ENCODE results near the gene DPYSL5. TPM values are rescaled to one million over a fixed set of nuclear protein-coding genes. Genes with fewer than 3 reads are reported as not detected.

Gene DPYSL5
- polyA plus RNA-seq, 3 donors, result not detected

DNA sequence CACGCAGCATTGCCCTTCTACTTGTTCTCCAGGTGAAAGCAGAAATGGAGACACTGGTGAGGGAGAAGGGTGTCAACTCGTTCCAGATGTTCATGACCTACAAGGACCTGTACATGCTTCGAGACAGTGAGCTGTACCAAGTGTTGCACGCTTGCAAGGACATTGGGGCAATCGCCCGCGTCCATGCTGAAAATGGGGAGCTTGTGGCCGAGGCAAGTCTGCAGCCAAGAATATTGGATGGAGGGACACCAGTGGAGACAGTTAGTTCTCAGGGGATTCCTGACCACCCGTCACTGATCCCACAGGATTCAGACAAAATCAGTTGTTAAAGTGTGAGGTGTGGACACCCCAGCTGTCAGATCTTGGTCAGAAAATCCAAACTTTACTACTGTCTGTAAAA is 79.3 kb downstream of the DPYSL5 start:
- peaks cover 0 to 5% of the 10 kb centered on the region in 2 donors for H3K4me1 ChIP-seq (ENCODE audit: control insufficient read depth in 1 of 2, insufficient read depth in 2 of 2, low read length in 2 of 2)
- H3K9me3 ChIP-seq (replicated peaks in 1 of 2; ENCODE audit: control insufficient read depth in 1 of 2, insufficient read depth in 1 of 2, low read length in 2 of 2), result no peaks in the 10 kb centered on the region
- DNase-seq, result no peak
- H3K9me3 Mint-ChIP-seq, result peaks cover 0 to 3% (median 0%) of the 10 kb centered on the region in 7 donors
- H3K4me1 Mint-ChIP-seq, result peaks cover 8% of the 10 kb centered on the region
- H3K79me2 ChIP-seq (ENCODE audit: insufficient read depth, low read length), result no peaks in the 10 kb centered on the region
- no peaks in the 10 kb centered on the region for H3K36me3 Mint-ChIP-seq
- 97% methylated on average over 7 of the region's 9 CpGs for WGBS (ENCODE audit: insufficient coverage)
- no peak overlapping the region for H2AFZ ChIP-seq (ENCODE audit: insufficient read depth, low read depth, low read length, poor library complexity, severe bottlenecking)
- no peak overlapping the region for H3K4me3 Mint-ChIP-seq
- H3K27ac Mint-ChIP-seq, result no peak overlapping the region
- H3K27ac ChIP-seq (ENCODE audit: low read depth in 1 of 2, low read length in 2 of 2), result no peak overlapping the region
- H3K27me3 Mint-ChIP-seq (ENCODE audit: low read depth in 3 of 3), result peaks cover 2 to 11% (median 10%) of the 10 kb centered on the region in 3 donors
- H3K36me3 ChIP-seq (replicated peaks in 1 of 2; ENCODE audit: control insufficient read depth in 1 of 2, insufficient read depth in 2 of 2, low read length in 2 of 2), result no peaks in the 10 kb centered on the region
- no peak overlapping the region for H3K9ac ChIP-seq (ENCODE audit: insufficient read depth, low read length, poor library complexity, severe bottlenecking)
- H3K27me3 ChIP-seq (ENCODE audit: control insufficient read depth in 2 of 2, insufficient read depth in 2 of 2, low read length in 2 of 2), result no peaks in the 10 kb centered on the region
- H3K4me3 ChIP-seq (replicated peaks in 1 of 3; ENCODE audit: low read depth in 2 of 3, low read length in 3 of 3), result no peak overlapping the region
- intact Hi-C loops (cut with micrococcal nuclease), result no loop called here
- H4K20me1 ChIP-seq (ENCODE audit: insufficient read depth, low read length), result no peaks in the 10 kb centered on the region
- no peak overlapping the region for H3K4me2 ChIP-seq (replicated peaks; ENCODE audit: extremely low read depth, low read length, poor library complexity, severe bottlenecking)
- TF ChIP-seq, protein P1, sequence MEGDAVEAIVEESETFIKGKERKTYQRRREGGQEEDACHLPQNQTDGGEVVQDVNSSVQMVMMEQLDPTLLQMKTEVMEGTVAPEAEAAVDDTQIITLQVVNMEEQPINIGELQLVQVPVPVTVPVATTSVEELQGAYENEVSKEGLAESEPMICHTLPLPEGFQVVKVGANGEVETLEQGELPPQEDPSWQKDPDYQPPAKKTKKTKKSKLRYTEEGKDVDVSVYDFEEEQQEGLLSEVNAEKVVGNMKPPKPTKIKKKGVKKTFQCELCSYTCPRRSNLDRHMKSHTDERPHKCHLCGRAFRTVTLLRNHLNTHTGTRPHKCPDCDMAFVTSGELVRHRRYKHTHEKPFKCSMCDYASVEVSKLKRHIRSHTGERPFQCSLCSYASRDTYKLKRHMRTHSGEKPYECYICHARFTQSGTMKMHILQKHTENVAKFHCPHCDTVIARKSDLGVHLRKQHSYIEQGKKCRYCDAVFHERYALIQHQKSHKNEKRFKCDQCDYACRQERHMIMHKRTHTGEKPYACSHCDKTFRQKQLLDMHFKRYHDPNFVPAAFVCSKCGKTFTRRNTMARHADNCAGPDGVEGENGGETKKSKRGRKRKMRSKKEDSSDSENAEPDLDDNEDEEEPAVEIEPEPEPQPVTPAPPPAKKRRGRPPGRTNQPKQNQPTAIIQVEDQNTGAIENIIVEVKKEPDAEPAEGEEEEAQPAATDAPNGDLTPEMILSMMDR (IDR thresholded peaks at IDR 0.05), result no peak

DNA sequence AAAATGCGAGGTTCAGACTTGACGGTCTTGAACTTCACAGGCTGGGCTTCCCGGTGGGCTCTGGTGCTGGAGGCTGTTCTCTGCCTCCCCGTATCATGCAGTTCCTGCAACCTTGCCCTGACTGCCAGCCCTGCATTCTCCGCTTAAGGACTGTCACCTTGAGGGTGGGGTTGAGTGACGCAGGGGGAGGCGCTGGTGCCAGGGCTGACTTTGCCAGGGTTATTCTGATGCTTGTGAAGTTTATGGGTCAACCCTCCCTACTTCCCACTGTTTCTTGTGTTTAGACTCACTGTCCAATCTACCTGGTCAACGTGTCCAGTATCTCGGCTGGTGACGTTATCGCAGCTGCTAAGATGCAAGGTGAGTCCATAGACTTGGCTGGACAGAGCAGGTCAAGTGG is 85.0 kb downstream of the DPYSL5 start:
- intact Hi-C loops (cut with micrococcal nuclease), result no loop called here
- no peaks in the 10 kb centered on the region for H3K36me3 Mint-ChIP-seq
- Histone ChIP-seq H3K9ac (ENCODE audit: insufficient read depth, low read length, poor library complexity, severe bottlenecking) (no peak overlapping the region), H3K79me2 (ENCODE audit: insufficient read depth, low read length) (no peaks in the 10 kb centered on the region), H3K27ac (ENCODE audit: low read depth in 1 of 2, low read length in 2 of 2) (no peak overlapping the region), H3K27me3 (ENCODE audit: control insufficient read depth in 2 of 2, insufficient read depth in 2 of 2, low read length in 2 of 2) (no peaks in the 10 kb centered on the region), H4K20me1 (ENCODE audit: insufficient read depth, low read length) (no peaks in the 10 kb centered on the region), H3K4me3 (replicated peaks in 1 of 3; ENCODE audit: low read depth in 2 of 3, low read length in 3 of 3) (no peak overlapping the region), H3K9me3 (replicated peaks in 1 of 2; ENCODE audit: control insufficient read depth in 1 of 2, insufficient read depth in 1 of 2, low read length in 2 of 2) (no peaks in the 10 kb centered on the region), H3K4me1 (ENCODE audit: control insufficient read depth in 1 of 2, insufficient read depth in 2 of 2, low read length in 2 of 2) (no peaks in the 10 kb centered on the region), H3K36me3 (replicated peaks in 1 of 2; ENCODE audit: control insufficient read depth in 1 of 2, insufficient read depth in 2 of 2, low read length in 2 of 2) (no peaks in the 10 kb centered on the region), H3K4me2 (replicated peaks; ENCODE audit: extremely low read depth, low read length, poor library complexity, severe bottlenecking) (no peak overlapping the region), H2AFZ (ENCODE audit: insufficient read depth, low read depth, low read length, poor library complexity, severe bottlenecking) (no peak overlapping the region)
- peaks cover 7 to 22% (median 20%) of the 10 kb centered on the region in 3 donors for H3K27me3 Mint-ChIP-seq (ENCODE audit: low read depth in 3 of 3)
- H3K27ac Mint-ChIP-seq, result no peak overlapping the region
- H3K4me1 Mint-ChIP-seq, result no peaks in the 10 kb centered on the region
- peaks cover 0 to 3% (median 0%) of the 10 kb centered on the region in 7 donors for H3K9me3 Mint-ChIP-seq
- DNase-seq, result no peak
- TF ChIP-seq, protein P1 (IDR thresholded peaks at IDR 0.05), result no peak
- no peak overlapping the region for H3K4me3 Mint-ChIP-seq
- 97% methylated on average over 5 of the region's 11 CpGs for WGBS (ENCODE audit: insufficient coverage)

Data from CD14-positive monocyte (primary cell).